GM19238 (cell line): ENCODE results near the gene PISD.
"Not testable (repeated sequence)": the region's sequence is repeated elsewhere in the genome, so short reads cannot be mapped to it uniquely, and the experiment has no call there.

Source experiments
- DNase-seq: peaks from one replicate; pipeline ENCODE4 v3.0.0; 2011; ENCODE audit warnings: low spot score; ENCODE audit not compliant: insufficient read length

Gene PISD

GRCh38 chr22:31610611-31611010 is 51.4 kb downstream of the PISD start:
- DNase-seq: no peak

- DNase-seq: no peak
These were observed 52.3 kb downstream of the PISD start for GRCh38 chr22:31609716-31610115.

- no peak for DNase-seq
These were observed 54.3 kb downstream of the PISD start for GRCh38 chr22:31607696-31608095.

- DNase-seq: no peak
These were observed 56.0 kb downstream of the PISD start for GRCh38 chr22:31605851-31606585.

GRCh38 chr22:31604746-31605705 is 57.0 kb downstream of the PISD start:
- DNase-seq: no peak

- DNase-seq: no peak
These were observed 57.8 kb downstream of the PISD start for GRCh38 chr22:31604137-31604705.

GRCh38 chr22:31603574-31603973 is 58.4 kb downstream of the PISD start:
- no peak for DNase-seq

- no peak for DNase-seq
These were observed 58.9 kb downstream of the PISD start for GRCh38 chr22:31603081-31603525.

GRCh38 chr22:31602259-31602952 is 59.6 kb downstream of the PISD start:
- no peak for DNase-seq

GRCh38 chr22:31595271-31595670 is 66.7 kb downstream of the PISD start:
- DNase-seq: no peak

- not testable (repeated sequence) for DNase-seq
These were observed 71.9 kb downstream of the PISD start for GRCh38 chr22:31590161-31590560.

- no peak for DNase-seq
These were observed 72.9 kb downstream of the PISD start for GRCh38 chr22:31588970-31589675.

- DNase-seq: no peak
These were observed 75.7 kb downstream of the PISD start for GRCh38 chr22:31586137-31586920.

GRCh38 chr22:31585161-31585859 is 76.7 kb downstream of the PISD start:
- DNase-seq: no peak

- DNase-seq: no peak
These were observed 77.2 kb downstream of the PISD start for GRCh38 chr22:31584804-31585160.

GRCh38 chr22:31583861-31584485 is 78.0 kb downstream of the PISD start:
- no peak for DNase-seq

- no peak for DNase-seq
These were observed 82.2 kb downstream of the PISD start for GRCh38 chr22:31579835-31580242.

- no peak for DNase-seq
These were observed 83.8 kb downstream of the PISD start for GRCh38 chr22:31578171-31578570.

- DNase-seq: no peak
These were observed 84.3 kb downstream of the PISD start for GRCh38 chr22:31577711-31578110.
